GM18867 (cell line): ENCODE measurements around the gene SDHAF3.
A peak's percentile ranks its signal among the peaks of the same experiment; 100 is the strongest.

ENCODE experiments used
- ATAC-seq: cut with Tn5 transposase; IDR thresholded peaks from one replicate; pipeline ENCODE4 v1.9.1; 2021; ENCODE audit warnings: mild to moderate bottlenecking, moderate library complexity; ENCODE audit not compliant: unreplicated experiment

Gene SDHAF3

GRCh38 chr7:97203957-97204356, 86.5 kb downstream of the SDHAF3 start:
- no peak for ATAC-seq

GRCh38 chr7:97204821-97205220, 87.3 kb downstream of the SDHAF3 start:
- ATAC-seq: peak; percentile 19

GRCh38 chr7:97215556-97215955, 98.1 kb downstream of the SDHAF3 start:
- no peak for ATAC-seq

- peak; percentile 52 for ATAC-seq
These were observed 101.3 kb downstream of the SDHAF3 start for GRCh38 chr7:97218767-97219166.

GRCh38 chr7:97219237-97219636, 101.7 kb downstream of the SDHAF3 start:
- no peak for ATAC-seq

GRCh38 chr7:97224316-97224715, 106.8 kb downstream of the SDHAF3 start:
- ATAC-seq: no peak

- ATAC-seq: peak; percentile 94
These were observed 109.0 kb downstream of the SDHAF3 start for GRCh38 chr7:97226541-97226940.
